ENCODE results near the gene BTNL3.

DNA sequence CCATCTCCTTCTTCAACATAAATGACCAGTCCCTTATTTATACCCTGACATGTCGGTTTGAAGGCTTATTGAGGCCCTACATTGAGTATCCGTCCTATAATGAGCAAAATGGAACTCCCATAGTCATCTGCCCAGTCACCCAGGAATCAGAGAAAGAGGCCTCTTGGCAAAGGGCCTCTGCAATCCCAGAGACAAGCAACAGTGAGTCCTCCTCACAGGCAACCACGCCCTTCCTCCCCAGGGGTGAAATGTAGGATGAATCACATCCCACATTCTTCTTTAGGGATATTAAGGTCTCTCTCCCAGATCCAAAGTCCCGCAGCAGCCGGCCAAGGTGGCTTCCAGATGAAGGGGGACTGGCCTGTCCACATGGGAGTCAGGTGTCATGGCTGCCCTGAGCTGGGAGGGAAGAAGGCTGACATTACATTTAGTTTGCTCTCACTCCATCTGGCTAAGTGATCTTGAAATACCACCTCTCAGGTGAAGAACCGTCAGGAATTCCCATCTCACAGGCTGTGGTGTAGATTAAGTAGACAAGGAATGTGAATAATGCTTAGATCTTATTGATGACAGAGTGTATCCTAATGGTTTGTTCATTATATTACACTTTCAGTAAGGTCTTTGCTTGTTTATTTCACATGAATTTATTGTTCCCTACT lies 38.2 kb upstream of the BTNL3 start:
- TF ChIP-seq, protein P1, sequence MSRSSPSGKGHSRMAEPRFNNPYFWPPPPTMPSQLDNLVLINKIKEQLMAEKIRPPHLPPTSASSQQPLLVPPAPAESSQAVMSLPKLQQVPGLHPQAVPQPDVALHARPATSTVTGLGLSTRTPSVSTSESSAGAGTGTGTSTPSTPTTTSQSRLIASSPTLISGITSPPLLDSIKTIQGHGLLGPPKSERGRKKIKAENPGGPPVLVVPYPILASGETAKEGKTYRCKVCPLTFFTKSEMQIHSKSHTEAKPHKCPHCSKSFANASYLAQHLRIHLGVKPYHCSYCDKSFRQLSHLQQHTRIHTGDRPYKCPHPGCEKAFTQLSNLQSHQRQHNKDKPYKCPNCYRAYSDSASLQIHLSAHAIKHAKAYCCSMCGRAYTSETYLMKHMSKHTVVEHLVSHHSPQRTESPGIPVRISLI (tag by site-specific recombination; IDR thresholded peaks at IDR 0.05): no peak
- no peak for TF ChIP-seq ZNF24 (tag by site-specific recombination; IDR thresholded peaks at IDR 0.05)
- TF ChIP-seq KLF16 (tag by site-specific recombination; IDR thresholded peaks at IDR 0.05): no peak
